Testis (tissue), 3 donors: ENCODE data around the gene MDC1. TPM values are rescaled to one million over a fixed set of nuclear protein-coding genes. Genes with fewer than 3 reads are reported as not detected.
"Not testable (repeated sequence)": the region's sequence is repeated elsewhere in the genome, so short reads cannot be mapped to it uniquely, and the experiment has no call there.

Experiments used
- DNase-seq: peaks from one replicate; pipeline ENCODE4 v3.0.0-alpha.2; 2019
- H3K27ac ChIP-seq, 2 donors: fragments of 200-600 bp; sonication (generic); one replicate each; pipeline ENCODE4 v1.5.1; 2019
- H3K27me3 ChIP-seq: fragments of 200-600 bp; sonication (generic); one replicate; pipeline ENCODE4 v1.5.1; 2019
- H3K36me3 ChIP-seq: fragments of 200-600 bp; sonication (generic); one replicate; pipeline ENCODE4 v1.5.1; 2017; ENCODE audit warnings: low read depth; ENCODE audit errors: missing control alignments
- H3K4me1 ChIP-seq: fragments of 200-600 bp; sonication (generic); one replicate; pipeline ENCODE4 v1.5.1; 2019
- H3K4me3 ChIP-seq, 2 donors: fragments of 200-600 bp; sonication (generic); one replicate each; pipeline ENCODE4 v1.5.1; 2017 to 2019
- H3K9me3 ChIP-seq: fragments of 200-600 bp; sonication (generic); one replicate; pipeline ENCODE4 v1.5.1; 2017
- POLR2A ChIP-seq: fragments of 450-650 bp; IDR thresholded peaks from one replicate; pipeline ENCODE4 v1.6.1; 2017; ENCODE audit warnings: antibody characterized with exemption, mild to moderate bottlenecking, moderate library complexity
- WGBS, 2 donors: methylation state at CpG; one replicate each; pipeline ENCODE4 v1.1.5; 2018; 5-methylcytosine and 5-hydroxymethylcytosine counted together
- intact Hi-C: fragments of 100-400 bp; cut with DNase I; formaldehyde crosslinking; loops from one replicate; pipeline ENCODE4 v1.15.1; 2023; ENCODE audit warnings: low total_unique reads
- polyA plus RNA-seq: library from polyadenylated mRNA; stranded (reverse); fragments of 350-450 nt; fragmentation: Illumina TruSeq; extraction: RNeasy Lipid Tissue Mini Kit (QIAGEN cat#74804); gene quantifications from one replicate; pipeline ENCODE4 v1.2.3, GENCODE V29; 2014; ENCODE audit warnings: low read depth, low replicate concordance; ENCODE audit not compliant: insufficient read depth
- total RNA-seq, 2 donors: library from RNA; depleted of rRNA; stranded (reverse); fragments of >200 nt; gene quantifications; one replicate each; pipeline ENCODE4 v1.2.3, GENCODE V29; 2016
- TF ChIP-seq, protein P1 (sequence below), 3 experiments: fragments of 450-650 bp in 2 of 3; fragments of 200-600 bp in 1 of 3; sonication (generic) in 1 of 3; IDR thresholded peaks; one replicate each; pipeline ENCODE4 v1.5.1; 2016 to 2019; ENCODE audit warnings: antibody characterized with exemption in 3 of 3, mild to moderate bottlenecking in 2 of 3, moderate library complexity in 1 of 3

Gene MDC1
- total and polyA plus RNA-seq, 3 donors from 2014 or later, result 56.6 to 155 (median 79.3) TPM

DNA sequence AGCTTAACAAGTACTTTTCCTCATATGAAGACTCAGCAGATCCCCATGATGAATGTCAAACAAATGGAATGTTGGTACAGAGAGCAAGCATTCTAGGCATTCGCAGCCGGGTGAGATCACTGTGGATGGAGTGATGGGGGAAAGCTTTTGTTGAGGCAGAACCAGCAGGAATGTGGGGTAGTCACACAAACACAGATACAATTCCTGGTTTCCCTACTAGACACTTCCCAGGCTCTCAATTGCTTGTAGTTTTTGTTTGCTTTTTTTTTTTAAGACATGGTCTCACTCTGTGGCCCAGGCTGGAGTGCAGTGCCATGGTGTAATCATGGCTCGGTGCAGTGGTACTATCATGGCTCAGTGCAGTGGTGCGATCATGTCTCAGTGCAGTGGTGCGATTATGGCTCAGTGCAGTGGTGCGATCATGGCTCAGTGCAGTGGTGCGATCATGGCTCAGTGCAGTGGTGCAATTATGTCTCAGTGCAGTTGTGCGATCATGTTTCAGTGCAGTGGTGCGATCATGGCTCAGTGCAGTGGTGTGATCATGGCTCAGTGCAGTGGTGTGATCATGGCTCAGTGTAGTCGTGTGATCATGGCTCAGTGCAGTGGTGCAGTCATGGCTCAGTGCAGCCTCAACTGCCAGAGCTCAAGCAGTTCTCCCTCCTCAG, 42.6 kb upstream of the MDC1 start:
- intact Hi-C loops, result no loop called here
- WGBS, 2 donors, result 91 to 92% methylated on average over 9 to 10 of the region's 10 CpGs
- H3K4me3 ChIP-seq, result no peak overlapping the region
- H3K27me3 ChIP-seq, result no peaks in the 10 kb centered on the region
- DNase-seq, result no peak
- H3K4me1 ChIP-seq, result peaks cover 4% of the 10 kb centered on the region
- TF ChIP-seq, protein P1, sequence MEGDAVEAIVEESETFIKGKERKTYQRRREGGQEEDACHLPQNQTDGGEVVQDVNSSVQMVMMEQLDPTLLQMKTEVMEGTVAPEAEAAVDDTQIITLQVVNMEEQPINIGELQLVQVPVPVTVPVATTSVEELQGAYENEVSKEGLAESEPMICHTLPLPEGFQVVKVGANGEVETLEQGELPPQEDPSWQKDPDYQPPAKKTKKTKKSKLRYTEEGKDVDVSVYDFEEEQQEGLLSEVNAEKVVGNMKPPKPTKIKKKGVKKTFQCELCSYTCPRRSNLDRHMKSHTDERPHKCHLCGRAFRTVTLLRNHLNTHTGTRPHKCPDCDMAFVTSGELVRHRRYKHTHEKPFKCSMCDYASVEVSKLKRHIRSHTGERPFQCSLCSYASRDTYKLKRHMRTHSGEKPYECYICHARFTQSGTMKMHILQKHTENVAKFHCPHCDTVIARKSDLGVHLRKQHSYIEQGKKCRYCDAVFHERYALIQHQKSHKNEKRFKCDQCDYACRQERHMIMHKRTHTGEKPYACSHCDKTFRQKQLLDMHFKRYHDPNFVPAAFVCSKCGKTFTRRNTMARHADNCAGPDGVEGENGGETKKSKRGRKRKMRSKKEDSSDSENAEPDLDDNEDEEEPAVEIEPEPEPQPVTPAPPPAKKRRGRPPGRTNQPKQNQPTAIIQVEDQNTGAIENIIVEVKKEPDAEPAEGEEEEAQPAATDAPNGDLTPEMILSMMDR (IDR thresholded peaks at IDR 0.05), result no peak
- TF ChIP-seq POLR2A, result no peak
- H3K9me3 ChIP-seq, result no peaks in the 10 kb centered on the region
- no peak overlapping the region for H3K27ac ChIP-seq
- no peaks in the 10 kb centered on the region for H3K36me3 ChIP-seq

DNA sequence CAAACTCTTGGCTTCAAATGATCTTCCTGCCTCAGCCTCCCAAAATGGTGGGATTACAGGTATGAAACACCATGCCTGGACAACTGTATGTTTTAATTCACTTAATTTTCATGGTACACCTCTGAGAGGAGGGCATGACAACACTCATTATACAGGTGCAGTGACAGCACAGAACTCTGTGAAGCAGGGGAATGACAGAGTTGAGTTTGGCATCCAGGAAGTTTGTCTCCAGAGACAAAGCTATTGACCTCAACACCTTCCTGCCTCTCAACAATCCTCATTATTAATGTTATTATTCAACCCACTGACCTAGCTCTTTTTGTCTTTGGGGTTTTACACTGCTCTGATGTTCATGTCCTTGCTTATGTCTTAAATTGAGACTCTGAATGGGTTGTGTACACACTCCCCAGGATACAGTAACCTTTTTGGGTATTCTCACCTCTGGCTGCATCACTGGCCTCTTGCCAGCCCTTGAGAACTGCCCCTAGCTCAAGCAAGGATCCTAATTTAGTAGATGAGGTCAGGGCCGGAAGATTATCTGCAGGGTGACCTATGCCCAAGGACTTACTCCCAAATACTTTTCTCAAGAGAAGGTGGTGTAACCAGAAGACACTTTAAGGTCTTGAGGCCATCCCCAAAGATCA, 40.3 kb upstream of the MDC1 start:
- intact Hi-C loops, result no loop called here

DNA sequence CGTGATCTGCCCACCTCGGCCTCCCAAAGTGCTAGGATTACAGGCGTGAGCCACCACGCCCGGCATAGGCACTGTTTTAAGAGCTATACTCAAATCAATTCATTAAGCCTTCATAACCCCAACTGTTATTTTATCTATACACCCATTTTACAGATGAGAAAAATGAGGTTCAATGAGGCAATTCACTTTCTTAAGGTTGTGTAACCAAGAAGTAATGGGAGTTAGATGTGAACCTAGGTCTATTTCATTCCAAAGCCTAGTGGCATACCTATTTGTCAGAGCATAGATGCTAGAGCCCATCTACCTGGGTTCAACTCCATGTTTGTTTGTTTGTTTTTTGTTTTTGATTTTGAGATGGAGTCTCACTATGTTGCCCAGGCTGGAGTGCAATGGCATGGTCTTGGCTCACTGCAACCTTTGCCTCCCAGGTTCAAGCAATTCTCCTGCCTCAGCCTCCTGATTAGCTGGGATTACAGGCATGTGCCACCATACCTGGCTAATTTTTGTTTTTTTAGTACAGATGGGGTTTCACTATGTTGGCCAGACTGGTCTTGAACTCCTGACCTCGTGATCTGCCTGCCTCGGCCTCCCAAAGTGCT, 39.4 kb upstream of the MDC1 start:
- H3K27me3 ChIP-seq, H3K27ac ChIP-seq, H3K36me3 ChIP-seq, H3K4me3 ChIP-seq, intact Hi-C loops, DNase-seq, H3K9me3 ChIP-seq: not testable (repeated sequence)
- WGBS, 2 donors, result 92 to 93% methylated on average over 7 of the region's 7 CpGs
- peaks cover 11% of the 10 kb centered on the region for H3K4me1 ChIP-seq

More for the DNA sequence above, 40.3 kb upstream of the MDC1 start:
- Histone ChIP-seq H3K27ac (no peak overlapping the region), H3K27me3 (no peaks in the 10 kb centered on the region), H3K9me3 (no peaks in the 10 kb centered on the region), H3K4me3 (no peak overlapping the region), H3K36me3 (no peaks in the 10 kb centered on the region), H3K4me1 (peaks cover 4% of the 10 kb centered on the region)
- TF ChIP-seq, protein P1 (IDR thresholded peaks at IDR 0.05), result no peak
- TF ChIP-seq POLR2A, result no peak
- WGBS, 2 donors, result 58 to 67% methylated on average over 1 of the region's 1 CpG
- no peak for DNase-seq

DNA sequence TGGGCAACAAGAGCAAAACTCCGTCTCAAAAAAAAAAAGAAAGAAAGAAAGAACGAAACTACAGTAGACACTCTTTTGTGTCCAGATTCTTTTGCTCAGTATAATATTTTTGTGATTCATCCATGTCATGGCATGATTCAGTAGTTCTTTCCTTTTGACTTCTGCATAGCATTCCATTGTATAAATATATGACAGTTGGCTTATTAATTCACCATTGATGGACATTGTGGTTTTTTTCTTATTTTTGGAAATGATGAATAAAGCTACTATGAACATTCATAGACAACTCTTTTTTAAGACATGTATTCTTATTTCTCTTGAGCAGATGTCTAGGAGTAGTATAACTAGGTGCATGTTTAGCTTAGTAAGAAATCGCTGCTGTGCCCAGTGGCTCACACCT, 37.5 kb upstream of the MDC1 start:
- 91 to 93% methylated on average over 3 of the region's 3 CpGs for WGBS, 2 donors

More for the DNA sequence above, 37.5 kb upstream of the MDC1 start:
- no peaks in the 10 kb centered on the region for H3K36me3 ChIP-seq
- no peak overlapping the region for H3K27ac ChIP-seq
- peaks cover 15% of the 10 kb centered on the region for H3K4me1 ChIP-seq
- no peaks in the 10 kb centered on the region for H3K9me3 ChIP-seq
- TF ChIP-seq, protein P1 (IDR thresholded peaks at IDR 0.05), result no peak
- no peak for TF ChIP-seq POLR2A
- H3K4me3 ChIP-seq, result no peak overlapping the region
- H3K27me3 ChIP-seq, result no peaks in the 10 kb centered on the region
- DNase-seq, result no peak
- intact Hi-C loops, result no loop called here
